DOHH2 (cell line): ENCODE measurements around the gene CCDC137.

Source experiments
- H3F3A ChIP-seq: fragments of 200-600 bp; sonication (generic), shearing (Covaris generic); 2 replicates; pipeline ENCODE4 v1.6.0; 2016; ENCODE audit warnings: antibody characterized with exemption, mild to moderate bottlenecking; ENCODE audit not compliant: control insufficient read depth, insufficient read depth
- H3K27ac ChIP-seq: fragments of 200-600 bp; sonication (generic); 2 replicates; pipeline ENCODE4 v1.5.1; 2014; ENCODE audit warnings: low read depth, mild to moderate bottlenecking, low read length, moderate library complexity
- H3K27me3 ChIP-seq: fragments of 200-600 bp; sonication (generic); 2 replicates; pipeline ENCODE4 v1.6.1; 2014; ENCODE audit warnings: mild to moderate bottlenecking, low read length, mixed read lengths; ENCODE audit not compliant: control insufficient read depth
- H3K36me3 ChIP-seq: fragments of 200-600 bp; sonication (generic); 2 replicates; pipeline ENCODE4 v1.6.1; 2014; ENCODE audit warnings: mild to moderate bottlenecking, low read length, moderate library complexity, mixed read lengths; ENCODE audit not compliant: control insufficient read depth
- H3K4me1 ChIP-seq: fragments of 200-600 bp; sonication (generic); 2 replicates; pipeline ENCODE4 v1.6.1; 2014; ENCODE audit warnings: mild to moderate bottlenecking, low read length, mixed read lengths; ENCODE audit not compliant: control insufficient read depth
- H3K4me2 ChIP-seq: fragments of 200-600 bp; sonication (generic); 2 replicates; pipeline ENCODE4 v1.6.0; 2014; ENCODE audit warnings: mild to moderate bottlenecking, low read length, moderate library complexity
- H3K4me3 ChIP-seq: fragments of 200-600 bp; sonication (generic); 2 replicates; pipeline ENCODE4 v1.5.1; 2014; ENCODE audit warnings: mild to moderate bottlenecking, low read length, mixed read lengths
- H3K79me2 ChIP-seq: fragments of 200-600 bp; sonication (generic); 2 replicates; pipeline ENCODE4 v1.6.1; 2014; ENCODE audit warnings: mild to moderate bottlenecking, low read length, mixed read lengths; ENCODE audit not compliant: control insufficient read depth
- H3K9me2 ChIP-seq: fragments of 200-600 bp; sonication (generic); replicated peaks from 2 replicates; pipeline ENCODE4 v1.6.1; 2014; ENCODE audit warnings: mild to moderate bottlenecking, low read length, mixed read lengths; ENCODE audit not compliant: control insufficient read depth
- H3K9me3 ChIP-seq: fragments of 200-600 bp; sonication (generic); 2 replicates; pipeline ENCODE4 v1.6.1; 2014; ENCODE audit warnings: antibody characterized with exemption, low read length, mixed read lengths; ENCODE audit not compliant: control insufficient read depth, insufficient read depth
- H4K20me1 ChIP-seq: fragments of 200-600 bp; sonication (generic); 2 replicates; pipeline ENCODE4 v1.6.0; 2014; ENCODE audit warnings: low read depth, mild to moderate bottlenecking, antibody characterized with exemption, low read length, moderate library complexity; ENCODE audit not compliant: control insufficient read depth, insufficient read depth
- CTCF ChIP-seq: fragments of 200-600 bp; sonication (generic); IDR thresholded peaks from one replicate; pipeline ENCODE4 v1.5.1; 2014; ENCODE audit warnings: antibody characterized with exemption, mild to moderate bottlenecking, low read depth, low read length; ENCODE audit not compliant: poor library complexity, severe bottlenecking
- EZH2phosphoT487 ChIP-seq: fragments of 200-600 bp; sonication (generic); IDR thresholded peaks from 2 replicates; pipeline ENCODE4 v1.6.1; 2017; ENCODE audit warnings: borderline replicate concordance, mild to moderate bottlenecking, antibody characterized with exemption, low read length, moderate library complexity, mixed read lengths

The CCDC137 gene

DNA sequence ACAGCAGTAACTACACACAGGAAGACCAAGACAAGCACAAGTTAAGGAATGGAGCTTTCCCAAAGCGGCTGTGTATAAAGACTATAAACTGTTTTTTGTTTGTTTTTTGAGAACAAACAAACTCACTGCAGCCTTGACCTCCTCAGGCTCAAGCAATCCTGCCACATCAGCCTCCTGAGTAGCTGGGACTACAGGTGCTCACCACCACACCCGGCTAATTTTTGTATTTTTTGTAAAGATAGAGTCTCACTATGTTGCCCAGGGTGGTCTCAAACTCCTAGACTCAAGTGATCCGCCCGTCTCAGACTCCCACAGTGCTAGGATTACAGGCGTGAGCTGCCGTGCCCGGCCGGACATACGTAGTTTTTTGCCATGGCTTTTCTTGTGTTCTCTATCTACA is 6.1 kb upstream of the CCDC137 start:
- Histone ChIP-seq H3K9me3 (no peaks in the 10 kb centered on the region), H3K36me3 (peaks cover 14% of the 10 kb centered on the region), H3K79me2 (peaks cover 8% of the 10 kb centered on the region), H3K4me1 (peaks cover 35% of the 10 kb centered on the region), H4K20me1 (no peaks in the 10 kb centered on the region), H3K27ac (no peak overlapping the region), H3K4me3 (no peak overlapping the region), H3K4me2 (no peak overlapping the region), H3K9me2 (no peaks in the 10 kb centered on the region), H3F3A (peaks cover 16% of the 10 kb centered on the region), H3K27me3 (no peaks in the 10 kb centered on the region)
- TF ChIP-seq EZH2phosphoT487 (no peak), CTCF (no peak)

DNA sequence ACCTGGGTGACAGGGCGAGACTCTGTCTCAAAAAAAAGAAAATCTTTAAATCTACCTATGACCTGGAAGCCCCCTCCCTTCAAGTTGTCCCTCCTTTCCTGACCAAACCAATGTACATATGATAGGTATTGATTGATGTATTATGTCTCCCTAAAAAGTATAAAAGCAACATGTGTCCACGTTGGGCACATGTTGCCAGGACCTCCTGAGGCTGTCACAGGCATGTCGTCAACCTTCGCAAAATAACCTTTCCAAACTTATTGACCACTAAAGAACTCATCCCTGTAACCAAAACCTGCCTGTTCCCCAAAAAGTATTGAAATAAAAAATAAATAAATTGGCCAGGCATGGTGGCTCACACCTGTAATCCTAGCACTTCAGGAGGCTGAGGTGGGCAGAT is 4.5 kb upstream of the CCDC137 start:
- Histone ChIP-seq H3K36me3 (peaks cover 28% of the 10 kb centered on the region), H3K4me3 (no peak overlapping the region), H3F3A (peaks cover 16% of the 10 kb centered on the region), H3K9me2 (no peaks in the 10 kb centered on the region), H3K27me3 (no peaks in the 10 kb centered on the region), H3K4me1 (peaks cover 34% of the 10 kb centered on the region), H4K20me1 (no peaks in the 10 kb centered on the region), H3K27ac (no peak overlapping the region), H3K4me2 (no peak overlapping the region), H3K79me2 (peaks cover 23% of the 10 kb centered on the region), H3K9me3 (no peaks in the 10 kb centered on the region)
- TF ChIP-seq EZH2phosphoT487 (no peak), CTCF (no peak)

- Histone ChIP-seq H3K9me2 (no peaks in the 10 kb centered on the region), H4K20me1 (no peaks in the 10 kb centered on the region), H3K4me3 (no peak overlapping the region), H3K36me3 (peaks cover 45% of the 10 kb centered on the region), H3K79me2 (peaks cover 44% of the 10 kb centered on the region), H3K9me3 (no peaks in the 10 kb centered on the region), H3F3A (peaks cover 12% of the 10 kb centered on the region), H3K27me3 (no peaks in the 10 kb centered on the region), H3K4me1 (peaks cover 38% of the 10 kb centered on the region), H3K4me2 (no peak overlapping the region), H3K27ac (no peak overlapping the region)
- TF ChIP-seq CTCF (no peak), EZH2phosphoT487 (no peak)
These were observed 2.5 kb upstream of the CCDC137 start for GRCh38 chr17:81664051-81664470.
